BLaER1 (cell line): ENCODE results near the gene TBC1D22B.

ENCODE experiments used
- H3K27ac ChIP-seq: shearing (Covaris generic); formaldehyde crosslinking; 2 replicates; pipeline ENCODE4 v1.8.1; 2022
- H3K27me3 ChIP-seq: shearing (Covaris generic); formaldehyde crosslinking; 2 replicates; pipeline ENCODE4 v1.8.1; 2022
- H3K36me3 ChIP-seq: shearing (Covaris generic); formaldehyde crosslinking; 2 replicates; pipeline ENCODE4 v1.8.1; 2022
- H3K4me1 ChIP-seq: shearing (Covaris generic); formaldehyde crosslinking; 2 replicates; pipeline ENCODE4 v1.8.1; 2022
- H3K4me2 ChIP-seq: shearing (Covaris generic); formaldehyde crosslinking; 2 replicates; pipeline ENCODE4 v1.8.1; 2022
- H3K4me3 ChIP-seq: shearing (Covaris generic); formaldehyde crosslinking; 2 replicates; pipeline ENCODE4 v1.8.1; 2022
- H3K9ac ChIP-seq: shearing (Covaris generic); formaldehyde crosslinking; 2 replicates; pipeline ENCODE4 v1.8.1; 2022
- H3K9me3 ChIP-seq: shearing (Covaris generic); formaldehyde crosslinking; 2 replicates; pipeline ENCODE4 v1.8.1; 2022
- H4K20me1 ChIP-seq: shearing (Covaris generic); formaldehyde crosslinking; 2 replicates; pipeline ENCODE4 v1.8.1; 2022
- Cebpa-rat ChIP-seq: shearing (Covaris generic); IDR thresholded peaks from 2 replicates; pipeline ENCODE4 v1.8.1; 2022

Gene TBC1D22B

DNA sequence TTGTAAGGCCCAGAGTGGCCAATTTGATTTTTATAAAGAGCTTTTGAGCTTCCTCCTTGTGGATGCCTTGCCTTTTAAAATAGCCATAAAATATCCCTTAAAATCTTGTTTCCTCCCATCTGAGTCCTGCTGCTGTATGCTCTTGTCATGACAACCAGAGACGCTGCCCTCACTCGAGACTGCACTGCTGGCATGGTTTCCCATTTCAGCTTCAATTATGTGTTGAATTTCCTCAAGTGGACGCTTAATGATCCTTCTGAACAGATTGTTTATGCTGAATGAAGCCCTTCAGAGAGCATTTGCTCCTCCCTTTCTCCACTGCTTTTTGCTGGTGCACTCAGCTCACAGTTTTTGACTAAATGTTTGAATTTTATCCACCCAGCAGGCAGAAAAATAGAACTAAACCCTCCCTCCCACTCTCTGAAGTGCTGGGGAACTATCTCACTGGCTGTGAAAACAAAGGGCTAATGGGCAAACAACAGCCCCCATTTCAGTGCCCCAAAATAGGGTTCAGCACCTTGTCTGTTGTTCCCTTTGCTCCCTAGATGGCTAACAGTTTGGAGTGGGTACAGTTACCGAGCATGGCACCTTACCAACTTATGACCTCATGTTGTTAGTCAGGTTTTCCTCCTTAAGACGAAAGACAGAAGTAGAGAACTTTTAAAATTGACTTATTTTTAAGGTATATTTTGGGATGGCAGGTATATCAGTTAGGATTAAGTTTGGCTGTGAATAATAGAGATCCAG lies 50.7 kb downstream of the TBC1D22B start:
- H3K9ac ChIP-seq = no peak overlapping the region
- no peaks in the 10 kb centered on the region for H4K20me1 ChIP-seq
- no peak for TF ChIP-seq Cebpa-rat
- H3K4me1 ChIP-seq = peaks cover 7% of the 10 kb centered on the region
- no peak overlapping the region for H3K4me2 ChIP-seq
- peaks cover 40% of the 10 kb centered on the region for H3K36me3 ChIP-seq
- no peak overlapping the region for H3K27ac ChIP-seq
- H3K4me3 ChIP-seq = no peak overlapping the region
- H3K27me3 ChIP-seq = no peaks in the 10 kb centered on the region
- H3K9me3 ChIP-seq = no peaks in the 10 kb centered on the region

GRCh38 chr6:37309046-37309445 lies 51.5 kb downstream of the TBC1D22B start:
- H3K36me3 ChIP-seq = peaks cover 48% of the 10 kb centered on the region
- no peaks in the 10 kb centered on the region for H4K20me1 ChIP-seq
- no peak overlapping the region for H3K4me3 ChIP-seq
- no peak overlapping the region for H3K4me2 ChIP-seq
- H3K27ac ChIP-seq = no peak overlapping the region
- H3K9me3 ChIP-seq = no peaks in the 10 kb centered on the region
- H3K27me3 ChIP-seq = no peaks in the 10 kb centered on the region
- no peak for TF ChIP-seq Cebpa-rat
- H3K9ac ChIP-seq = no peak overlapping the region
- no peaks in the 10 kb centered on the region for H3K4me1 ChIP-seq

GRCh38 chr6:37309692-37310091 lies 52.1 kb downstream of the TBC1D22B start:
- Histone ChIP-seq H3K36me3 (peaks cover 53% of the 10 kb centered on the region), H3K27ac (no peak overlapping the region), H4K20me1 (no peaks in the 10 kb centered on the region), H3K9me3 (no peaks in the 10 kb centered on the region), H3K9ac (no peak overlapping the region), H3K4me1 (0 out of 2 replicates have a peak, but pooled peaks cover 6% of the 10 kb centered on the region), H3K4me3 (no peak overlapping the region), H3K27me3 (no peaks in the 10 kb centered on the region), H3K4me2 (no peak overlapping the region)
- no peak for TF ChIP-seq Cebpa-rat

DNA sequence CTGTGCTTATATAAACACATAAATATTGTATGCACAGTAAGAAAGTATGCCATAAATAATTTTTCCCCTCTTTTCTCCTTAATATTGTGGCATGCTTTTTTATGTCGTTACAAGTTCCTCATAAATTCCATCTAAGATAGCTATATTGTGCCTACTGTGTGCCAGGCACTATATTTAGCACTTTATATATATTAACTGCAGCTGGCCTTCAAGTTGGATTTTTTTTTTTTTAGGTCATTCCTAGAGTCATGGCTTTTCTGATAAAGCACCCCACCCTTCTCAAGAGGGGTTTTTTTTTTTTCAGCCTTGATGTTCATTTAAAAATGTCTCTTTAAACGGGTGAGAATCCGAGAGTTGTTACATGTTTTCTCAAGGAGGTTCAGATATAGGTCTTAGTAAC lies 53.4 kb downstream of the TBC1D22B start:
- H3K4me3 ChIP-seq = no peak overlapping the region
- peaks cover 63% of the 10 kb centered on the region for H3K36me3 ChIP-seq
- TF ChIP-seq Cebpa-rat = no peak
- no peak overlapping the region for H3K4me2 ChIP-seq
- no peaks in the 10 kb centered on the region for H3K27me3 ChIP-seq
- H4K20me1 ChIP-seq = no peaks in the 10 kb centered on the region
- H3K27ac ChIP-seq = no peak overlapping the region
- H3K4me1 ChIP-seq = peaks cover 13% of the 10 kb centered on the region
- no peaks in the 10 kb centered on the region for H3K9me3 ChIP-seq
- no peak overlapping the region for H3K9ac ChIP-seq

DNA sequence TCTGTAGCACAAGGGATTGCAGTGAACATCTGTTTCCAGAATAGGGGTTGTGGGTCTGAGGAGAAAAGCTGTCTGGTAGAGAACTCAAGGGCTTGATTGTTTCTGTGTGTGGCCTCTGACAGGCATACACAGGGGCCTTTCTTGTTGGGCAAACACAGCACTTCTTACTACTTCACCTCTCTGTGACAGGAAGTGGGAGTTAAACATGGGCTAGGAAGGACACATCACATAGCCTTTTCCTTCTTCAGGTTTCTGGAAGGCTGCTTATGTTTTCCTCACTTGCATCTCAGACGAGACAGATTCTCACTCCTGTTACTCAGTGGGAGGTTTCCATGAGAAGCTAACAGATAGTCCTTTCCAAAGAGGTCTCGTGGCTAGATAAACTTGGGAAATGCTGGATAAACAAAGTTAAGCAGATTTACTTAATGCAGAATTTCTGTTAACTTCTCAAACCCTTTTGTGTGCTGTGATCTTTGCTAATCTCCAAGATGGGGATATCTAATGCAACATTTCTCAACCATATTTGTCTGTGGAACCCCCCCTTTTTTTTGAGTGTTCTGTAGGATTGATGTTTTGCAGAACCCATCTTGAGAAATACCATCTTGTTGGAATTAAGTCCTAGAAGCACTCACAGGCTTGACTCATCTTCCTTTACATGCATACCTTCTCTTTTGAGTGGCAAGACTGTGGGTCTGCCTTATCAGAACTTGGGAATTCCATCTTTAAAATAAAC lies 54.3 kb downstream of the TBC1D22B start:
- Histone ChIP-seq H3K27ac (no peak overlapping the region), H3K4me1 (peaks cover 21% of the 10 kb centered on the region), H3K4me3 (no peak overlapping the region)

DNA sequence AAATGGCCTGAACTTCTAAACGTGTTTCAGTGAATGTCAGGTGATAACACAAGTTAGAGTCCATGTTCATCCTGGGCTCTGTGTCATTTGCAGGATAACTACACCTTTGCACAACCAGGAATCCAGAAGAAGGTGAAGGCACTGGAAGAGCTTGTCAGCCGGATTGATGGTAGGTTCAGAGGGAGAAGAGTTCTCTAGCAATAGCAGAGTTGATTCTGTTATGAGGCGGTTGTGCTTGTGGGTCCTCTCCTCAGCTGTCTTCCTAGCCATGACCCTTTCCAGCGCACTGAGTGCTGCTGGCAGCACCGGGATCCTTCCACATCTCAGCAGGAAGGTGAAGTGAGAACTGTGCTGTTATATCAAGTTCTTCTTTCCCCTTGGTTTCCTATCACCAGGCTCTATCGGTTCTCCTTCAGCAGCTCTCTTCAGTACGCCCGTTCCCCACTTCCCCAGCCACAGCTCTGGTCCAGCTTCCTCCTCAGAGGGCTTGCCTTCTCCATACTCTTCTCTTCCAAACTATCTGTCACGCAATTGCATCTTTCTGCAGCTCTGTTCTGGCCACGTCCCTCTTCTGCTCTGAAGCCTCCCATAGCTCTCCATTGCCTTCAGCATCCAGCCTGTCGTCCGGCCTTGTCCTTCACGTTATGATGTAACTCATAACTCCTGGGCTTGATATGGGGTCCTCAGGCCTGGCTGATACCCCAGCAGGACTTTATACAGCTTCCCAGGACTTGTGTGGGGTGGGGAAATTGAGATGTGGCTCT lies 56.3 kb downstream of the TBC1D22B start:
- Histone ChIP-seq H3K4me3 (no peak overlapping the region), H3K27ac (no peak overlapping the region), H3K9ac (no peak overlapping the region), H3K27me3 (no peaks in the 10 kb centered on the region), H3K36me3 (peaks cover 71% of the 10 kb centered on the region), H3K4me1 (peaks cover 21% of the 10 kb centered on the region), H3K4me2 (no peak overlapping the region), H4K20me1 (no peaks in the 10 kb centered on the region), H3K9me3 (no peaks in the 10 kb centered on the region)
- TF ChIP-seq Cebpa-rat = no peak

More for the DNA sequence above, 54.3 kb downstream of the TBC1D22B start:
- no peak for TF ChIP-seq Cebpa-rat
- Histone ChIP-seq H4K20me1 (no peaks in the 10 kb centered on the region), H3K36me3 (peaks cover 63% of the 10 kb centered on the region), H3K9me3 (no peaks in the 10 kb centered on the region), H3K27me3 (no peaks in the 10 kb centered on the region), H3K4me2 (no peak overlapping the region), H3K9ac (no peak overlapping the region)

- H4K20me1 ChIP-seq = no peaks in the 10 kb centered on the region
- H3K36me3 ChIP-seq = peaks cover 71% of the 10 kb centered on the region
- TF ChIP-seq Cebpa-rat = no peak
Measured at GRCh38 chr6:37314487-37315156, 57.0 kb downstream of the TBC1D22B start.

GRCh38 chr6:37315157-37315515 lies 57.6 kb downstream of the TBC1D22B start:
- no peak overlapping the region for H3K9ac ChIP-seq
- peaks cover 76% of the 10 kb centered on the region for H3K36me3 ChIP-seq
- peaks cover 21% of the 10 kb centered on the region for H3K4me1 ChIP-seq
- H3K9me3 ChIP-seq = no peaks in the 10 kb centered on the region
- no peaks in the 10 kb centered on the region for H3K27me3 ChIP-seq
- no peak overlapping the region for H3K4me2 ChIP-seq
- H3K4me3 ChIP-seq = no peak overlapping the region
- TF ChIP-seq Cebpa-rat = no peak
- H3K27ac ChIP-seq = no peak overlapping the region
- H4K20me1 ChIP-seq = no peaks in the 10 kb centered on the region

More at GRCh38 chr6:37314487-37315156, 57.0 kb downstream of the TBC1D22B start:
- Histone ChIP-seq H3K27ac (no peak overlapping the region), H3K4me2 (no peak overlapping the region), H3K9me3 (no peaks in the 10 kb centered on the region), H3K4me3 (no peak overlapping the region), H3K9ac (no peak overlapping the region), H3K27me3 (no peaks in the 10 kb centered on the region), H3K4me1 (peaks cover 21% of the 10 kb centered on the region)

DNA sequence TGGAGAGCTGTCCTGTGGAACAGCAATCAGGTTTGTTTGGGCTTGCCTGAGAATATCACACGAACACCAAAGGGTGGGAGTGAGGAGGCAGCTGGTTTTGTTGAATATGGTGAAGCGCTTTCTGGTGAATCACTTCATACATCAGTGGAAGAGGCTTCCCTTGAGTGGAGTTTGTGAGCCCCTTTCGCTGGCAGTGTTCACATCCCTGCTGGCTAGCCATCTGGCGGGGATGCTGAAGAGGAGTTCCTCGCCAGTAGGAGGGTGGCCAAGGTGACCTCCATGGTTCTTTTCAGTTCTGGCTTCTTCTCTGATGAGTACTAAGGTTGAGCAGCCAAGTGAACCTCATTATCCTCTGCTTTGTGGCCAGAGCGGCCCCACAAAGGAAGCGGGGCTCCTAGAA lies 58.5 kb downstream of the TBC1D22B start:
- no peak overlapping the region for H3K4me3 ChIP-seq
- H3K36me3 ChIP-seq = peaks cover 84% of the 10 kb centered on the region
- peak overlapping the region; percentile 22 for H3K4me2 ChIP-seq
- H4K20me1 ChIP-seq = no peaks in the 10 kb centered on the region
- H3K27me3 ChIP-seq = no peaks in the 10 kb centered on the region
- no peak for TF ChIP-seq Cebpa-rat
- H3K27ac ChIP-seq = no peak overlapping the region
- H3K4me1 ChIP-seq = peaks cover 21% of the 10 kb centered on the region
- no peaks in the 10 kb centered on the region for H3K9me3 ChIP-seq
- no peak overlapping the region for H3K9ac ChIP-seq
